Measurements from ENCODE around the gene SKOR2. TPM values are rescaled to one million over a fixed set of nuclear protein-coding genes. Genes with fewer than 3 reads are reported as not detected.

SKOR2 gene
- total RNA-seq = not detected in 2 replicates

GRCh38 chr18:47251289-47252120 lies at the start of gene SKOR2:
TSS of gene SKOR2 (minus strand) at chr18:47251660. CDS start at chr18:47249183, 2,477 bp downstream.

GRCh38 chr18:47175898-47176575 lies 75.4 kb downstream of the SKOR2 start, which contains the start of gene IER3IP1:
TSS of gene IER3IP1 (minus strand) at chr18:47176364. CDS start at chr18:47176277, 87 bp downstream.

Small RNA genes lying within 50 kb of the gene (small RNA-seq; reads per million reads assigned to genes)
- not detected for gene RNU6-1131P

Other genes with a start within 250 kb of the SKOR2 start
- not detected in 2 replicates for gene ELOA2, start 216.0 kb downstream of the SKOR2 start, total RNA-seq
- gene HDHD2, start 101.2 kb downstream of the SKOR2 start, total RNA-seq = 18.6 and 21.2 TPM in 2 replicates
- gene IER3IP1, start 75.3 kb downstream of the SKOR2 start, total RNA-seq = 21.0 and 28.1 TPM in 2 replicates

Measured in articular chondrocyte of knee joint (primary cell).